H9 (cell line): ENCODE measurements around the gene MFRP. TPM values are rescaled to one million over a fixed set of nuclear protein-coding genes. Genes with fewer than 3 reads are reported as not detected.
A peak's percentile ranks its signal among the peaks of the same experiment; 100 is the strongest.

ENCODE experiments used
- DNase-seq: peaks from one replicate; pipeline ENCODE4 v3.0.0-alpha.2; 2017
- H2AFZ ChIP-seq: one replicate; pipeline ENCODE4 v1.6.1; 2013; ENCODE audit warnings: mild to moderate bottlenecking, low read length, control low read depth, moderate library complexity
- H2AK5ac ChIP-seq: 2 replicates; pipeline ENCODE4 v1.6.1; 2013; ENCODE audit warnings: low read length, control low read depth, mixed read lengths; ENCODE audit not compliant: insufficient read length
- H2BK120ac ChIP-seq: one replicate; pipeline ENCODE4 v1.6.1; 2013; ENCODE audit warnings: low read depth, mild to moderate bottlenecking, low read length, control low read depth, inconsistent platforms; ENCODE audit not compliant: poor library complexity, severe bottlenecking
- H2BK12ac ChIP-seq: 2 replicates; pipeline ENCODE4 v1.6.1; 2013; ENCODE audit warnings: low read length, control low read depth, mixed read lengths, low read depth; ENCODE audit not compliant: insufficient read length
- H2BK15ac ChIP-seq: 2 replicates; pipeline ENCODE4 v1.6.1; 2013; ENCODE audit warnings: low read depth, low read length, control low read depth
- H2BK20ac ChIP-seq: one replicate; pipeline ENCODE4 v1.6.1; 2013; ENCODE audit warnings: low read depth, mild to moderate bottlenecking, low read length, control low read depth, inconsistent platforms; ENCODE audit not compliant: poor library complexity, severe bottlenecking
- H2BK5ac ChIP-seq: 2 replicates; pipeline ENCODE4 v1.6.1; 2013; ENCODE audit warnings: low read length, control low read depth, mixed read lengths; ENCODE audit not compliant: insufficient read length
- H3K14ac ChIP-seq: 2 replicates; pipeline ENCODE4 v1.6.1; 2013; ENCODE audit warnings: low read length, control low read depth; ENCODE audit not compliant: insufficient read depth
- H3K18ac ChIP-seq: 2 replicates; pipeline ENCODE4 v1.6.1; 2013; ENCODE audit warnings: low read depth, mild to moderate bottlenecking, mixed read lengths, low read length, control low read depth; ENCODE audit not compliant: insufficient read length
- H3K23ac ChIP-seq: 2 replicates; pipeline ENCODE4 v1.6.1; 2013; ENCODE audit warnings: low read length, control low read depth, mixed read lengths, low read depth; ENCODE audit not compliant: insufficient read length
- H3K23me2 ChIP-seq: 2 replicates; pipeline ENCODE4 v1.6.1; 2013; ENCODE audit warnings: low read depth, mild to moderate bottlenecking, mixed read lengths, low read length, control low read depth; ENCODE audit not compliant: insufficient read length, poor library complexity, severe bottlenecking
- H3K27ac ChIP-seq: 2 replicates; pipeline ENCODE4 v1.5.1; 2013; ENCODE audit warnings: low read length, control low read depth, mixed read lengths, low read depth; ENCODE audit not compliant: insufficient read length
- H3K27me3 ChIP-seq: 2 replicates; pipeline ENCODE4 v1.6.1; 2013; ENCODE audit warnings: low read length, control low read depth, inconsistent platforms; ENCODE audit not compliant: insufficient read depth
- H3K4ac ChIP-seq: 2 replicates; pipeline ENCODE4 v1.6.1; 2013; ENCODE audit warnings: low read depth, mild to moderate bottlenecking, control low read depth, inconsistent platforms, low read length, moderate library complexity
- H3K4me1 ChIP-seq: 2 replicates; pipeline ENCODE4 v1.6.1; 2013; ENCODE audit warnings: low read length, control low read depth, inconsistent platforms; ENCODE audit not compliant: insufficient read depth
- H3K4me2 ChIP-seq: 2 replicates; pipeline ENCODE4 v1.6.1; 2013; ENCODE audit warnings: low read length, control low read depth, mixed read lengths; ENCODE audit not compliant: insufficient read length, insufficient read depth
- H3K56ac ChIP-seq: 2 replicates; pipeline ENCODE4 v1.6.1; 2013; ENCODE audit warnings: low read depth, mild to moderate bottlenecking, mixed read lengths, low read length, control low read depth; ENCODE audit not compliant: insufficient read length
- H3K79me1 ChIP-seq: 2 replicates; pipeline ENCODE4 v1.6.1; 2013; ENCODE audit warnings: low read depth, mild to moderate bottlenecking, moderate library complexity, low read length, control low read depth, inconsistent platforms; ENCODE audit not compliant: insufficient read depth, poor library complexity, severe bottlenecking
- H3K79me2 ChIP-seq: 2 replicates; pipeline ENCODE4 v1.6.1; 2013; ENCODE audit warnings: low read length, control low read depth, inconsistent platforms; ENCODE audit not compliant: insufficient read depth
- H3K9ac ChIP-seq: 2 replicates; pipeline ENCODE4 v1.6.1; 2013; ENCODE audit warnings: low read length, control low read depth, mixed read lengths; ENCODE audit not compliant: insufficient read length; ENCODE audit errors: extremely low read depth
- H3K9me3 ChIP-seq: one replicate; pipeline ENCODE4 v1.6.1; 2013; ENCODE audit warnings: low read depth, low read length, inconsistent platforms; ENCODE audit not compliant: control insufficient read depth
- H3T11ph ChIP-seq: one replicate; pipeline ENCODE4 v1.6.1; 2013; ENCODE audit warnings: mild to moderate bottlenecking, low read length, control low read depth, inconsistent platforms
- H4K20me1 ChIP-seq: one replicate; pipeline ENCODE4 v1.6.1; 2013; ENCODE audit not compliant: control insufficient read depth, insufficient read length, insufficient read depth
- H4K5ac ChIP-seq: 2 replicates; pipeline ENCODE4 v1.6.1; 2013; ENCODE audit warnings: low read depth, mild to moderate bottlenecking, mixed read lengths, low read length, control low read depth; ENCODE audit not compliant: insufficient read length
- H4K8ac ChIP-seq: replicated peaks from 2 replicates; pipeline ENCODE4 v1.6.1; 2013; ENCODE audit warnings: low read length, control low read depth, mixed read lengths, low read depth; ENCODE audit not compliant: insufficient read length
- H4K91ac ChIP-seq: 2 replicates; pipeline ENCODE4 v1.6.1; 2013; ENCODE audit warnings: low read depth, mild to moderate bottlenecking, moderate library complexity, mixed read lengths, low read length, control low read depth; ENCODE audit not compliant: insufficient read length
- H3K27ac Mint-ChIP-seq, 3 experiments: 2 replicates in 2 of 3; 3 replicates in 1 of 3; pipeline ENCODE4 v1.8.0; 2020 to 2021; ENCODE audit warnings: mixed read lengths in 3 of 3, mild to moderate bottlenecking in 1 of 3, moderate library complexity in 1 of 3
- H3K27me3 Mint-ChIP-seq: 2 replicates; pipeline ENCODE4 v1.8.0; 2021; ENCODE audit warnings: low read depth, mild to moderate bottlenecking, moderate library complexity, mixed read lengths
- H3K36me3 Mint-ChIP-seq, 3 experiments: 2 replicates in 2 of 3; 3 replicates in 1 of 3; pipeline ENCODE4 v1.8.0; 2020 to 2021; ENCODE audit warnings: low read depth in 3 of 3, mixed read lengths in 3 of 3; ENCODE audit not compliant: insufficient read depth in 1 of 3
- H3K4me1 Mint-ChIP-seq, 2 experiments: 2 replicates each; pipeline ENCODE4 v1.8.0; 2020; ENCODE audit warnings: mixed read lengths in 2 of 2
- H3K4me3 Mint-ChIP-seq, 2 experiments: 2 replicates in 1 of 2; 3 replicates in 1 of 2; pipeline ENCODE4 v1.8.0; 2020 to 2021; ENCODE audit warnings: mild to moderate bottlenecking in 2 of 2, mixed read lengths in 2 of 2, moderate library complexity in 1 of 2
- H3K9me3 Mint-ChIP-seq, 2 experiments: 2 replicates in 1 of 2; 3 replicates in 1 of 2; pipeline ENCODE4 v1.8.0; 2020; ENCODE audit warnings: mild to moderate bottlenecking in 2 of 2, mixed read lengths in 2 of 2, moderate library complexity in 1 of 2
- CTCF ChIP-seq: fragments of 200-600 bp; sonication (generic); conservative IDR thresholded peaks from 3 replicates; pipeline ENCODE4 v1.8.0; 2021; ENCODE audit warnings: antibody characterized with exemption, mild to moderate bottlenecking
- WGBS: extraction: QIAGEN DNeasy Blood & Tissue Kit; methylation state at CpG from one replicate; pipeline ENCODE4 v1.1.7; 2013; ENCODE audit warnings: missing lambda C conversion rate, low lambda C conversion rate, mixed read lengths; ENCODE audit not compliant: insufficient read length; ENCODE audit errors: extremely low coverage; 5-methylcytosine and 5-hydroxymethylcytosine counted together
- total RNA-seq: library from RNA; stranded (reverse); gene quantifications from 2 replicates; pipeline ENCODE4 v1.2.1, GENCODE V29; 2021

The MFRP gene
- total RNA-seq, 1 experiment from 2014 or later = not detected

DNA sequence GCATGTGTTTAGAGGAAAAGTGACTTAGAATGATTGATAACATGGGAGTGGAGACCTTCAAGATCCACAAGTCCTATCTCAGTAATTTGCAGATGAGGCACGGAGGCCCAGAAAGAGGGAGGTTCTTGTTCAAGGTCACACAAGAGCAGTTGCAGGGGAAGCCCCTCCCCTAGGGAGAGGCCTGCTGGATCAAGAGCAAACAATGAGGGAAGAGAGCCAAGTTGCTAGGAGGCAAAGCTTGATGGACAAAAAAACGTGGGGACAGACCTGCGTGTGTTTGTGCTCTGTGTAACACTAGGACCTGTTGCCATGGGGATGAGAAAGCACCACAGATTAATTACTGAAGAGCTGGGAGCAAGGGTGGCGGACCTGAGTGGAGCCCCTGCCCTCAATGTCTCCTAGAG, 6.4 kb upstream of the MFRP start:
- Histone ChIP-seq H3K4ac (no peak overlapping the region), H3K23ac (no peak overlapping the region), H4K8ac (no peak overlapping the region), H3K56ac (no peak overlapping the region), H3K79me2 (no peaks in the 10 kb centered on the region), H2BK120ac (peak overlapping the region; percentile 63), H4K91ac (no peak overlapping the region), H2BK20ac (no peak overlapping the region), H3K27me3 (no peaks in the 10 kb centered on the region), H3K79me1 (no peaks in the 10 kb centered on the region), H3K9ac (peak overlapping the region; percentile 19), H4K5ac (no peak overlapping the region), H2BK15ac (no peak overlapping the region), H3K27ac (no peak overlapping the region), H3K23me2 (peaks cover 6% of the 10 kb centered on the region), H2BK5ac (no peak overlapping the region), H3K4me2 (no peak overlapping the region), H3K4me1 (no peaks in the 10 kb centered on the region; the same call in 1 of the 2 replicates), H4K20me1 (peaks cover 4% of the 10 kb centered on the region), H3K14ac (peak overlapping the region; percentile 58; the same call in 1 of the 2 replicates), H3K9me3 (no peaks in the 10 kb centered on the region), H2AK5ac (no peak overlapping the region), H3T11ph (no peak overlapping the region), H2AFZ (no peak overlapping the region), H2BK12ac (no peak overlapping the region), H3K18ac (peak overlapping the region; percentile 25)
- peaks cover 54% of the 10 kb centered on the region for H3K27me3 Mint-ChIP-seq
- no peak overlapping the region for H3K4me3 Mint-ChIP-seq
- no peak for TF ChIP-seq CTCF
- H3K9me3 Mint-ChIP-seq = 0 out of 5 replicates have a peak, but pooled peaks cover 0 to 4% of the 10 kb centered on the region in 2 experiments
- peaks cover 6% of the 10 kb centered on the region in 3 experiments; a peak in 6 of 7 replicates for H3K36me3 Mint-ChIP-seq
- H3K4me1 Mint-ChIP-seq = peaks cover 26 to 30% of the 10 kb centered on the region in 2 experiments
- DNase-seq = peak; percentile 38
- H3K27ac Mint-ChIP-seq = no peak overlapping the region; a peak in 1 of 7 replicates
- WGBS = no CpG with 5 or more reads among the region's 4 CpGs
